Trophoblast cell (in vitro differentiated cells and primary cell): ENCODE data around the gene MFSD8.
"Not testable (repeated sequence)": the region's sequence is repeated elsewhere in the genome, so short reads cannot be mapped to it uniquely, and the experiment has no call there.

ENCODE experiments used
- DNase-seq, 2 donors: peaks; one replicate each; pipeline ENCODE4 v3.0.0-alpha.2; 2016
- H2AFZ ChIP-seq: 2 replicates; pipeline ENCODE4 v1.6.1; 2013; ENCODE audit warnings: low read length, moderate library complexity, mild to moderate bottlenecking; ENCODE audit not compliant: insufficient read depth, poor library complexity
- H2AK5ac ChIP-seq: 2 replicates; pipeline ENCODE4 v1.6.1; 2013; ENCODE audit warnings: mild to moderate bottlenecking, low read length
- H2BK120ac ChIP-seq: 2 replicates; pipeline ENCODE4 v1.6.1; 2013; ENCODE audit warnings: low read length, mild to moderate bottlenecking, moderate library complexity; ENCODE audit not compliant: insufficient read depth, poor library complexity
- H2BK12ac ChIP-seq: 2 replicates; pipeline ENCODE4 v1.6.1; 2013; ENCODE audit warnings: mild to moderate bottlenecking, low read length, moderate library complexity
- H2BK5ac ChIP-seq: 2 replicates; pipeline ENCODE4 v1.6.1; 2013; ENCODE audit warnings: low read length, low read depth, moderate library complexity, mild to moderate bottlenecking; ENCODE audit not compliant: poor library complexity
- H3K14ac ChIP-seq: 2 replicates; pipeline ENCODE4 v1.6.1; 2013; ENCODE audit warnings: mild to moderate bottlenecking, low read length
- H3K18ac ChIP-seq: 2 replicates; pipeline ENCODE4 v1.6.1; 2013; ENCODE audit warnings: mild to moderate bottlenecking, low read length
- H3K23ac ChIP-seq: 2 replicates; pipeline ENCODE4 v1.6.1; 2013; ENCODE audit warnings: low read length
- H3K27ac ChIP-seq: 2 replicates; pipeline ENCODE4 v1.5.1; 2013; ENCODE audit warnings: low read depth, mild to moderate bottlenecking, inconsistent platforms, low read length, moderate library complexity
- H3K27me3 ChIP-seq: 2 replicates; pipeline ENCODE4 v1.6.1; 2013; ENCODE audit warnings: inconsistent platforms, mild to moderate bottlenecking, low read length, moderate library complexity; ENCODE audit not compliant: insufficient read depth
- H3K36me3 ChIP-seq, 2 experiments: 1 replicate in 1 of 2; 2 replicates in 1 of 2; pipeline ENCODE4 v1.6.1; 2013; ENCODE audit warnings: low read length in 2 of 2, mild to moderate bottlenecking in 2 of 2, moderate library complexity in 1 of 2; ENCODE audit not compliant: insufficient read depth in 2 of 2, control insufficient read depth in 1 of 2
- H3K4ac ChIP-seq: 2 replicates; pipeline ENCODE4 v1.6.1; 2013; ENCODE audit warnings: low read depth, mild to moderate bottlenecking, low read length, moderate library complexity
- H3K4me1 ChIP-seq, 2 experiments: 1 replicate in 1 of 2; 2 replicates in 1 of 2; pipeline ENCODE4 v1.6.1; 2013; ENCODE audit warnings: low read length in 2 of 2, mild to moderate bottlenecking in 2 of 2, moderate library complexity in 1 of 2; ENCODE audit not compliant: insufficient read depth in 2 of 2, control insufficient read depth in 1 of 2
- H3K4me2 ChIP-seq: 2 replicates; pipeline ENCODE4 v1.6.1; 2013; ENCODE audit warnings: inconsistent platforms, mild to moderate bottlenecking, low read length, moderate library complexity
- H3K4me3 ChIP-seq: 2 replicates; pipeline ENCODE4 v1.5.1; 2013; ENCODE audit warnings: mild to moderate bottlenecking, low read depth, low read length, inconsistent platforms
- H3K79me1 ChIP-seq: one replicate; pipeline ENCODE4 v1.6.1; 2013; ENCODE audit warnings: low read length
- H3K79me2 ChIP-seq: 2 replicates; pipeline ENCODE4 v1.6.1; 2013; ENCODE audit warnings: low read length, mild to moderate bottlenecking; ENCODE audit not compliant: control insufficient read depth, insufficient read depth, poor library complexity
- H3K9ac ChIP-seq: 2 replicates; pipeline ENCODE4 v1.6.1; 2013; ENCODE audit warnings: mild to moderate bottlenecking, low read length
- H3K9me3 ChIP-seq: 2 replicates; pipeline ENCODE4 v1.6.1; 2013; ENCODE audit warnings: low read depth, mild to moderate bottlenecking, control low read depth, inconsistent platforms, low read length; ENCODE audit not compliant: insufficient read depth
- H4K12ac ChIP-seq: 2 replicates; pipeline ENCODE4 v1.6.1; 2013; ENCODE audit warnings: low read depth, mild to moderate bottlenecking, low read length, moderate library complexity
- H4K8ac ChIP-seq: 2 replicates; pipeline ENCODE4 v1.6.1; 2013; ENCODE audit warnings: low read depth, mild to moderate bottlenecking, low read length, moderate library complexity
- H4K91ac ChIP-seq: one replicate; pipeline ENCODE4 v1.6.1; 2013; ENCODE audit warnings: low read depth, mild to moderate bottlenecking, low read length, moderate library complexity
- WGBS: extraction: QIAGEN DNeasy Blood & Tissue Kit; methylation state at CpG from one replicate; pipeline ENCODE4 v1.1.7; 2013; ENCODE audit warnings: missing lambda C conversion rate; ENCODE audit not compliant: insufficient read length, insufficient coverage; ENCODE audit errors: extremely low coverage; 5-methylcytosine and 5-hydroxymethylcytosine counted together

Gene MFSD8

GRCh38 chr4:127936974-127937373 lies 28.0 kb downstream of the MFSD8 start:
- no CpG with 5 or more reads among the region's 1 CpG for WGBS
- H2AFZ ChIP-seq: no peak overlapping the region
- H3K79me1 ChIP-seq: no peaks in the 10 kb centered on the region
- H3K4ac ChIP-seq: no peak overlapping the region
- H3K23ac ChIP-seq: no peak overlapping the region
- H2BK5ac ChIP-seq: no peak overlapping the region
- no peak for DNase-seq
- no peak overlapping the region for H3K14ac ChIP-seq
- H4K8ac ChIP-seq: no peak overlapping the region
- no peak overlapping the region for H3K9ac ChIP-seq
- peaks cover 0 to 7% of the 10 kb centered on the region in 2 experiments for H3K36me3 ChIP-seq
- H3K27me3 ChIP-seq: no peaks in the 10 kb centered on the region
- no peak overlapping the region for H4K12ac ChIP-seq
- H3K9me3 ChIP-seq: no peaks in the 10 kb centered on the region
- H3K27ac ChIP-seq: no peak overlapping the region
- H3K79me2 ChIP-seq: no peaks in the 10 kb centered on the region
- H2AK5ac ChIP-seq: no peak overlapping the region
- H2BK120ac ChIP-seq: no peak overlapping the region
- H3K4me1 ChIP-seq: no peaks in the 10 kb centered on the region
- H4K91ac ChIP-seq: no peak overlapping the region
- H3K4me2 ChIP-seq: no peak overlapping the region
- no peak overlapping the region for H2BK12ac ChIP-seq
- H3K4me3 ChIP-seq: no peak overlapping the region
- no peak overlapping the region for H3K18ac ChIP-seq

GRCh38 chr4:127931836-127932235 lies 33.1 kb downstream of the MFSD8 start:
- not testable (repeated sequence) for H4K8ac ChIP-seq, H3K4me1 ChIP-seq, H3K79me1 ChIP-seq, H3K4ac ChIP-seq, H2BK12ac ChIP-seq, H3K4me3 ChIP-seq, H3K23ac ChIP-seq, H3K18ac ChIP-seq, H3K9ac ChIP-seq, H3K9me3 ChIP-seq, H3K27ac ChIP-seq, H2BK120ac ChIP-seq, H4K91ac ChIP-seq, DNase-seq, H3K4me2 ChIP-seq, H2AFZ ChIP-seq, H3K14ac ChIP-seq, H3K79me2 ChIP-seq, H2AK5ac ChIP-seq, H3K36me3 ChIP-seq, H3K27me3 ChIP-seq, H4K12ac ChIP-seq, H2BK5ac ChIP-seq
- no CpG with 5 or more reads among the region's 6 CpGs for WGBS

- H3K79me1 ChIP-seq: no peaks in the 10 kb centered on the region
- no peak overlapping the region for H4K8ac ChIP-seq
- no peak overlapping the region for H4K91ac ChIP-seq
- peaks cover 3 to 4% of the 10 kb centered on the region in 2 experiments for H3K36me3 ChIP-seq
- H2BK120ac ChIP-seq: no peak overlapping the region
- no peak overlapping the region for H3K18ac ChIP-seq
- H3K4me2 ChIP-seq: no peak overlapping the region
- H3K9me3 ChIP-seq: no peaks in the 10 kb centered on the region
- H4K12ac ChIP-seq: no peak overlapping the region
- no peak overlapping the region for H3K14ac ChIP-seq
- no peaks in the 10 kb centered on the region for H3K79me2 ChIP-seq
- no peaks in the 10 kb centered on the region for H3K27me3 ChIP-seq
- no peak overlapping the region for H2BK5ac ChIP-seq
- WGBS: no CpG with 5 or more reads among the region's 1 CpG
- no peak overlapping the region for H3K4ac ChIP-seq
- no peak overlapping the region for H2BK12ac ChIP-seq
- H3K9ac ChIP-seq: no peak overlapping the region
- H3K27ac ChIP-seq: no peak overlapping the region
- no peak overlapping the region for H3K4me3 ChIP-seq
- H3K23ac ChIP-seq: no peak overlapping the region
- no peak overlapping the region for H2AK5ac ChIP-seq
- H3K4me1 ChIP-seq: no peaks in the 10 kb centered on the region
- no peak for DNase-seq
- no peak overlapping the region for H2AFZ ChIP-seq
These were observed 34.8 kb downstream of the MFSD8 start for GRCh38 chr4:127930175-127930574.

GRCh38 chr4:127925720-127926119 lies 39.3 kb downstream of the MFSD8 start:
- WGBS: no CpG with 5 or more reads among the region's 2 CpGs
- not testable (repeated sequence) for H3K79me1 ChIP-seq, H3K14ac ChIP-seq

More at GRCh38 chr4:127925720-127926119, 39.3 kb downstream of the MFSD8 start:
- DNase-seq, H4K8ac ChIP-seq, H3K4me3 ChIP-seq, H3K36me3 ChIP-seq, H4K12ac ChIP-seq, H2BK120ac ChIP-seq, H3K27me3 ChIP-seq, H3K18ac ChIP-seq, H3K79me2 ChIP-seq, H2AFZ ChIP-seq, H3K9ac ChIP-seq, H2AK5ac ChIP-seq, H2BK5ac ChIP-seq, H2BK12ac ChIP-seq, H3K23ac ChIP-seq, H3K9me3 ChIP-seq, H3K4ac ChIP-seq, H4K91ac ChIP-seq, H3K27ac ChIP-seq, H3K4me2 ChIP-seq, H3K4me1 ChIP-seq: not testable (repeated sequence)
